GM12892 (cell line): ENCODE results near the gene DRD4.

ENCODE experiments used
- DNase-seq: peaks from one replicate; pipeline ENCODE4 v3.0.0; 2011; ENCODE audit not compliant: insufficient read length
- FAIRE-seq: peaks from 2 replicates; lab custom pipeline; 2011; peaks lifted over from hg19 to GRCh38; lab: Jason Lieb, UNC
- POLR2A ChIP-seq: IDR thresholded peaks from 2 replicates; pipeline ENCODE4 v1.6.1; 2011; ENCODE audit warnings: low read depth, low read length, control low read depth
- POLR2AphosphoS5 ChIP-seq: IDR thresholded peaks from 2 replicates; pipeline ENCODE4 v1.6.1; 2011; ENCODE audit warnings: low read depth, low read length, control low read depth
- TAF1 ChIP-seq: IDR thresholded peaks from 2 replicates; pipeline ENCODE4 v1.6.1; 2011; ENCODE audit warnings: low read depth, mild to moderate bottlenecking, control low read depth, low read length, borderline replicate concordance

DRD4 gene

GRCh38 chr11:617912-618682, 19.0 kb upstream of the DRD4 start:
- DNase-seq: no peak
- FAIRE-seq: no peak
- TF ChIP-seq POLR2A (no peak), POLR2AphosphoS5 (no peak), TAF1 (no peak)

GRCh38 chr11:618856-619627, 18.0 kb upstream of the DRD4 start:
- TF ChIP-seq POLR2AphosphoS5 (no peak), POLR2A (no peak), TAF1 (no peak)
- no peak for DNase-seq
- FAIRE-seq: no peak

GRCh38 chr11:619628-620050, 17.4 kb upstream of the DRD4 start:
- DNase-seq: no peak
- FAIRE-seq: no peak
- TF ChIP-seq TAF1: no peak
- TF ChIP-seq POLR2AphosphoS5: no peak
- TF ChIP-seq POLR2A: no peak

GRCh38 chr11:620201-620600, 16.9 kb upstream of the DRD4 start:
- TF ChIP-seq TAF1 (no peak), POLR2AphosphoS5 (no peak), POLR2A (no peak)
- FAIRE-seq (no peak), DNase-seq (no peak)

GRCh38 chr11:620935-621814, 15.9 kb upstream of the DRD4 start:
- no peak for FAIRE-seq
- TF ChIP-seq POLR2AphosphoS5 (0 out of 2 replicates have a peak, but pooled peaks have one; percentile 33), TAF1 (no peak)
- no peak for DNase-seq

- DNase-seq: no peak
- no peak for FAIRE-seq
- TF ChIP-seq TAF1: no peak
- TF ChIP-seq POLR2AphosphoS5: no peak
- TF ChIP-seq POLR2A: no peak
Observed at GRCh38 chr11:621838-622237, 15.2 kb upstream of the DRD4 start.

GRCh38 chr11:623349-623869, 13.7 kb upstream of the DRD4 start:
- DNase-seq: no peak
- TF ChIP-seq POLR2A (no peak), POLR2AphosphoS5 (no peak), TAF1 (no peak)
- FAIRE-seq: no peak

GRCh38 chr11:623999-624704, 12.9 kb upstream of the DRD4 start:
- FAIRE-seq (no peak), DNase-seq (no peak)
- TF ChIP-seq POLR2AphosphoS5 (no peak), TAF1 (no peak), POLR2A (no peak)

- FAIRE-seq (no peak), DNase-seq (no peak)
- no peak for TF ChIP-seq TAF1
- TF ChIP-seq POLR2A: no peak
- TF ChIP-seq POLR2AphosphoS5: no peak
Observed at GRCh38 chr11:624705-625635, 12.1 kb upstream of the DRD4 start, which contains the start of gene CDHR5. TSS of gene CDHR5 (minus strand) at chr11:624955. CDS start at chr11:624902, 53 bp downstream.
